Right lobe of liver (tissue), 6 donors: ENCODE results near the gene RCAN1. TPM values are rescaled to one million over a fixed set of nuclear protein-coding genes. Genes with fewer than 3 reads are reported as not detected.
A peak's percentile ranks its signal among the peaks of the same experiment; 100 is the strongest.

Experiments used
- ATAC-seq, 4 donors: fragments of 200-7000 bp; cut with Tn5 transposase; one replicate each; pipeline ENCODE4 v1.9.1; 2020; ENCODE audit warnings: mild to moderate bottlenecking in 4 of 4, moderate library complexity in 4 of 4
- DNase-seq, 3 donors: peaks; one replicate each; pipeline ENCODE4 v3.0.0-alpha.2; 2020
- H3K27ac ChIP-seq, 3 donors: fragments of 200-600 bp; one replicate each; pipeline ENCODE4 v1.8.0; 2022
- H3K27me3 ChIP-seq, 2 donors: fragments of 200-600 bp; one replicate each; pipeline ENCODE4 v1.8.0; 2022
- H3K36me3 ChIP-seq, 4 donors: fragments of 200-600 bp; sonication (generic) in 1 of 4; one replicate each; pipeline versions ENCODE4 v1.5.1 to v1.8.0; 2017 to 2022; ENCODE audit warnings: control low read depth in 1 of 4
- H3K4me1 ChIP-seq, 4 donors: fragments of 200-600 bp; sonication (generic) in 1 of 4; one replicate each; pipeline versions ENCODE4 v1.5.1 to v1.8.0; 2017 to 2022; ENCODE audit warnings: control low read depth in 1 of 4
- H3K4me3 ChIP-seq, 3 donors: fragments of 200-600 bp; one replicate each; pipeline ENCODE4 v1.8.0; 2022
- H3K9me3 ChIP-seq, 4 donors: fragments of 200-600 bp; sonication (generic) in 1 of 4; one replicate each; pipeline versions ENCODE4 v1.5.1 to v1.8.0; 2017 to 2022; ENCODE audit warnings: control low read depth in 1 of 4
- POLR2A ChIP-seq: fragments of 450-650 bp; IDR thresholded peaks from one replicate; pipeline ENCODE4 v1.6.1; 2017; ENCODE audit warnings: antibody characterized with exemption, mild to moderate bottlenecking
- WGBS: methylation state at CpG from one replicate; pipeline ENCODE4 v1.1.6; 2018; ENCODE audit warnings: low coverage, low lambda C conversion rate; ENCODE audit not compliant: insufficient coverage; ENCODE audit errors: missing lambda C conversion rate; 5-methylcytosine and 5-hydroxymethylcytosine counted together
- intact Hi-C, 2 donors: fragments of 100-400 bp; cut with DNase I; formaldehyde crosslinking; loops; one replicate each; pipeline versions ENCODE4 v1.11.2 to v1.14.1; 2022
- total RNA-seq, 6 experiments: library from RNA; depleted of rRNA in 2 of 6; stranded (reverse); fragments of >200 nt in 2 of 6; fragmentation: NEBNext Ultra II Directional in 3 of 6; extraction: Animal tissue kit (Norgen Biotek cat#: 25700) in 3 of 6; gene quantifications; one replicate each; pipeline versions ENCODE4 v1.1.0 to v1.2.4, GENCODE V29; 2016 to 2023
- TF ChIP-seq, protein P1 (sequence below), 4 donors: fragments of 200-600 bp in 3 of 4; fragments of 450-650 bp in 1 of 4; IDR thresholded peaks; one replicate each; pipeline versions ENCODE4 v1.5.1 to v1.8.0; 2016 to 2022; ENCODE audit warnings: antibody characterized with exemption in 4 of 4, mild to moderate bottlenecking in 2 of 4
- donor health status: DM: no; HTN: yes; CAD: no.
- donor health status: DM: no; HTN: no; CAD: no.
- donor health status: DM: no; HTN: no; CAD: no.
- donor health status: DM: no; HTN: yes; CAD: no.
- donor health status: DM: no; HTN: yes; CAD: no.

RCAN1 gene
- total RNA-seq, 6 experiments from 2014 or later = 34.3 to 71.0 (median 55.4) TPM

DNA sequence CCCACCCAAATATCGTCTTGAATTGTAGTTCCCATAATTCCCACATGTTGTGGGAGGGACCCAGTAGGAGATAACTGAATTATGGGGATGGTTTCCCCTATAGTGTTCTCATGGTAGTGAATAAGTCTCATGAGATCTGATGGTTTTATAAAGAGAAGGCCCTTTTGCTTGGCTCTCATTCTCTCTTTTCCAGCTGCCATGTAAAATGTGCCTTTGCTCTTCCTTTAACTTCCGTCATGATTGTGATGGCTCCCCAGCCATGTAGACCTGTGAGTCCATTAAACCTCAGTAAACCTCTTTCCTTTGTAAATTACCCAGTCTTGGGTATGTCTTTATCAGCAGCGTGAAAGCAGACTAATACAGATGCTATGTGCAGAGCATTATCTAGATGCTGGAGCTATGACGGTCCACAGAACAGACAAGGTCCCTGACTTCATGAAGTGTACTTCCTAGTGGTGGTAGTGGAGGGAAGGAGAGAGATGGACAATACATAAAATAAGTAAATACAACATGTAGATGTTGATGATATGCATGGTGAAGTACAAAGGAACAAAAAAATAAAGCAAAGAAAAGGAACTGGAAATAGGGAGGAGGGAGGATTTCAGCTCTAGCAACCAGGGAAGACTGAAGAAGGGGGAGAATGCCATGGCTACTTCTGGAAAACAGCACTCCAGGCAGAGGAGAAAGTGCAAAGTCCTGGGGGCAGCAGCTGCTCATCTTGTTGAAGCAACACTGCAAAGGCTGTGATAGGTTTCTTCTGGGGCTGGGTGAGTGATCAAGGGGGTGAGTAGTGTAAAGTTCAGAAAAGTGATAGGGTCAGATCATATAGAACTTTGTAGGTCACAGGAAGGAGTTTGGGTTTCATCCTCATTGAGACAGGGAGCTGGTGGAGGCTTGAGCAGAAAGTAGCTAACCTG is 6.8 kb upstream of the RCAN1 start:
- no peaks in the 10 kb centered on the region for H3K36me3 ChIP-seq
- no peak overlapping the region for H3K4me3 ChIP-seq
- H3K4me1 ChIP-seq = no peaks in the 10 kb centered on the region
- TF ChIP-seq, protein P1, sequence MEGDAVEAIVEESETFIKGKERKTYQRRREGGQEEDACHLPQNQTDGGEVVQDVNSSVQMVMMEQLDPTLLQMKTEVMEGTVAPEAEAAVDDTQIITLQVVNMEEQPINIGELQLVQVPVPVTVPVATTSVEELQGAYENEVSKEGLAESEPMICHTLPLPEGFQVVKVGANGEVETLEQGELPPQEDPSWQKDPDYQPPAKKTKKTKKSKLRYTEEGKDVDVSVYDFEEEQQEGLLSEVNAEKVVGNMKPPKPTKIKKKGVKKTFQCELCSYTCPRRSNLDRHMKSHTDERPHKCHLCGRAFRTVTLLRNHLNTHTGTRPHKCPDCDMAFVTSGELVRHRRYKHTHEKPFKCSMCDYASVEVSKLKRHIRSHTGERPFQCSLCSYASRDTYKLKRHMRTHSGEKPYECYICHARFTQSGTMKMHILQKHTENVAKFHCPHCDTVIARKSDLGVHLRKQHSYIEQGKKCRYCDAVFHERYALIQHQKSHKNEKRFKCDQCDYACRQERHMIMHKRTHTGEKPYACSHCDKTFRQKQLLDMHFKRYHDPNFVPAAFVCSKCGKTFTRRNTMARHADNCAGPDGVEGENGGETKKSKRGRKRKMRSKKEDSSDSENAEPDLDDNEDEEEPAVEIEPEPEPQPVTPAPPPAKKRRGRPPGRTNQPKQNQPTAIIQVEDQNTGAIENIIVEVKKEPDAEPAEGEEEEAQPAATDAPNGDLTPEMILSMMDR (IDR thresholded peaks at IDR 0.05) = no peak
- TF ChIP-seq POLR2A = no peak
- no peak for ATAC-seq
- WGBS = 73% methylated on average over 4 of the region's 4 CpGs
- no peaks in the 10 kb centered on the region for H3K9me3 ChIP-seq
- intact Hi-C loops = no loop called here
- H3K27ac ChIP-seq = no peak overlapping the region
- no peak for DNase-seq
- no peaks in the 10 kb centered on the region for H3K27me3 ChIP-seq

DNA sequence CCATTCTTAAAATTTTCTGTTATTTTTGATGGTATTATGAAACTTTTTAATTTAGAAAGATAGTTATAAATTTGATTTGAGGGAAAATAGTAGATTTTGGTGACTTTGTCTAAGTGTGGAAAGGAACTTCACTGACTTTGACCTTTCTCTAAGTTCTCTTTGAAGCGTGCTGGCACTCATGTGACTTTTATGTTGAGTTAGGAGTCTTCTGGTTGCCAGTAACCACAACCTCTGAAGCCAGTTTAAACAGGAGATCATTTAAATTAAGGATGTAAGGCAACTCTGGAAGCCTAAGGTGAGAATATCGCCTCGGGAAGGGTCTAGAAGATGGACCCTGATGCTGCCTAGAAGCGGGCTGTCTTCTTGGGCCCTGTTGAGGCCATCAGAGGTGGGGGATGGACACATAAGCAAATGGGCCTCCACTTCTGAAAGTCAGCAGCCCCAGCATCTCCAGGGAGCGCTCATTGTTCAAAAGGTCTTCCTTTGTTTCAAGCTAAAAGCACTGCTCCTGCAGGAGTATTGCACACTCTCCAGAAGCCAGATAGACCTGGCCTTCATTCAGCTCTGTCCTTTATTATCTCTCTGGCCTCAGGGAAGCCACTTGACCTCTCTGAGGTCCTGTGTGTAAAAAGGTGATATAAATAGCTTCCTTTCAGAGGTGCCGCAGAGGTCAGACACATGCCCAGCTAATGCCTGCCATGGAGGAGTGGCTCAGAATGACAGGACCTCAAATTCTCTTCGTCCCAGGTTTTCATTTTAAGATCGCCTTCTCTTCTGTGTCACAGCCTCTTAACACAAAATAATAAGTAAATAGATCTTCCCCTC is 5.1 kb upstream of the RCAN1 start:
- Histone ChIP-seq H3K27me3 (no peaks in the 10 kb centered on the region), H3K4me1 (peaks cover 0 to 4% (median 2%) of the 10 kb centered on the region in 4 donors), H3K4me3 (no peak overlapping the region), H3K36me3 (no peaks in the 10 kb centered on the region), H3K27ac (no peak overlapping the region), H3K9me3 (no peaks in the 10 kb centered on the region)
- intact Hi-C loops = no loop called here
- TF ChIP-seq POLR2A = no peak
- TF ChIP-seq, protein P1 (IDR thresholded peaks at IDR 0.05) = no peak
- WGBS = 87% methylated on average over 6 of the region's 8 CpGs
- DNase-seq (peak in 1 of 3 donors; percentile 15), ATAC-seq (no peak)

DNA sequence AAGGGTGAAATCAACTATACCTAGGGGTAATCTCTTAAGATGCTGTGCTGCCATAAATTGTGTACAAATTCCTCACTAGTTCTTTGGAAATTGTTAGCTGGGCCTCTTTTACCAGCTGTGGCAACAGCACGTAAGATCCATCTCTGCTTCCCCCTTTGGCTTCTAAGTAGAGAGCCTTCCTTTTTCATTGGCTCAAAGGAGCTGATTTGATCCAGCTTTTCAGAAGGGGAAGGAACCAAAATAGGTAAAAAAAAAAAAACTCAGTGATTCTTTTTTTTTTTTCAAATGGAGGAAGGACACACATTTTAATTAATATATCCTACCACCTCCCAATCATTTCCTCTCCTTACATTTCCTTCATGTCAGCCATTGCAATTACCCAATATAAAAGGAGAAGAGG is 4.0 kb upstream of the RCAN1 start:
- no peaks in the 10 kb centered on the region for H3K9me3 ChIP-seq
- H3K4me3 ChIP-seq = no peak overlapping the region
- 58% methylated on average over 1 of the region's 1 CpG for WGBS
- ATAC-seq (no peak), DNase-seq (no peak)
- TF ChIP-seq, protein P1 (IDR thresholded peaks at IDR 0.05) = no peak
- TF ChIP-seq POLR2A = no peak
- H3K27ac ChIP-seq = no peak overlapping the region
- H3K36me3 ChIP-seq = no peaks in the 10 kb centered on the region
- peaks cover 0 to 6% (median 2%) of the 10 kb centered on the region in 4 donors for H3K4me1 ChIP-seq
- no peaks in the 10 kb centered on the region for H3K27me3 ChIP-seq
- intact Hi-C loops = no loop called here

DNA sequence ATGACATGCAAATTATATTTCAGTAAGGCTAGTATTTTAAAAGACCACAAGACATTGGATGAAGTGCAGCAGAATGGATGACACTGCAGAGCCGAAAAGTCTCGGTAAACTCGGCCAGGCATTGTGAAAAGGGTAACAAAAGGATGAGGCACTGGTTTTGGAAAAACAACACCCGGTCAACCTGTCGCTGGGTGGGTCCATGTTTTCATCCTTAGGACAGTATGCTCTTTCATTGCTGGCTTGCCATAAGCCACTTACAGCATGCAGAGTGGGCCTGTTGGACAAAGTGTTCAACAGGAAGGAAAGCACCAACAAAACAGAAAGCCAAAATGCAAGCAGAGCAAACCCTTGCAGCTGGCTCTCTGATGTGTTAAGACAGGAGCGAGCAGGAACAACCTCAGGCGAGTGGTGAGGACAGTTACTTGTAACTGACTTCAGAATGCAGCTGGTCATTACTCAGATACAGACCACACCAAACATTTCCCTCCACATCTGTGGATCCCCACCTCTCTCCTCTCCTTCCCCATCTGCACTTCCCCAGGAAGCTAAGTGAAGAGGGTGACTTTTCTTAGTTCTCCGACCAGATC is 2.9 kb upstream of the RCAN1 start:
- Histone ChIP-seq H3K27me3 (no peaks in the 10 kb centered on the region), H3K27ac (no peak overlapping the region), H3K4me3 (no peak overlapping the region), H3K36me3 (no peaks in the 10 kb centered on the region), H3K4me1 (peaks cover 0 to 12% (median 2%) of the 10 kb centered on the region in 4 donors), H3K9me3 (no peaks in the 10 kb centered on the region)
- intact Hi-C loops = no loop called here
- TF ChIP-seq POLR2A = no peak
- ATAC-seq (no peak), DNase-seq (peak in 1 of 3 donors; percentile 19)
- WGBS = 74% methylated on average over 8 of the region's 8 CpGs
